HCT116 (cell line): Measurements from ENCODE around the gene FMN1. TPM values are rescaled to one million over a fixed set of nuclear protein-coding genes. Genes with fewer than 3 reads are reported as not detected.

Experiments
- ATAC-seq: fragments of 200-7000 bp; cut with Tn5 transposase; 2 replicates; pipeline ENCODE4 v1.9.1; 2020; ENCODE audit warnings: mild to moderate bottlenecking, moderate library complexity
- BruUV-seq: library from RNA; stranded (reverse); fragments of 400-500 nt; replicated peaks from 2 replicates; lab custom pipeline; 2021; lab: Mats Ljungman, UMichigan
- CTCF ChIA-PET: fragments of 300-600 bp; sonication (Branson Sonifier 250); formaldehyde crosslinking; loops from one replicate; lab custom pipeline; 2021; ENCODE audit warnings: antibody characterized with exemption; lab: Charles Lee
- POLR2A ChIA-PET: fragments of 300-600, 350-600 bp; sonication (Branson Sonifier 250); formaldehyde crosslinking; loops from one replicate; lab custom pipeline; 2021; ENCODE audit warnings: antibody characterized with exemption; lab: Charles Lee
- RAD21 ChIA-PET, 2 experiments: fragments of 300-600 bp; sonication (Branson Sonifier 250); formaldehyde crosslinking; loops; one replicate each; lab custom pipeline; 2023; ENCODE audit warnings: low total read pairs in 2 of 2; ENCODE audit not compliant: uncharacterized antibody in 2 of 2, unreplicated experiment in 2 of 2, low non-redundant PET in 1 of 2; lab: Charles Lee
- DNase-seq: peaks from one replicate; pipeline ENCODE4 v3.0.0-alpha.2; 2010; ENCODE audit warnings: low read depth, low spot score
- H2AFZ ChIP-seq: fragments of 200-600 bp; shearing (Covaris generic), sonication (generic); 2 replicates; pipeline ENCODE4 v1.6.1; 2017; ENCODE audit warnings: low read depth, mixed run types, mixed read lengths, antibody characterized with exemption, low read length; ENCODE audit not compliant: poor library complexity, severe bottlenecking
- H3K27ac ChIP-seq: 2 replicates; pipeline ENCODE4 v1.5.1; 2012; ENCODE audit warnings: low read depth, low read length
- H3K27me3 ChIP-seq: fragments of 200-600 bp; sonication (generic); 2 replicates; pipeline ENCODE4 v1.6.1; 2016; ENCODE audit warnings: mixed run types, low read length, mixed read lengths; ENCODE audit not compliant: insufficient read depth
- H3K36me3 ChIP-seq, 2 experiments: fragments of 200-500 bp in 1 of 2; fragments of 200-600 bp in 1 of 2; sonication (Bioruptor generic) in 1 of 2; sonication (generic) in 1 of 2; 2 replicates each; pipeline versions ENCODE4 v1.5.1 to v1.6.1; 2014 to 2016; ENCODE audit warnings: low read length in 2 of 2, inconsistent platforms in 1 of 2, mixed read lengths in 1 of 2, mixed run types in 1 of 2; ENCODE audit not compliant: insufficient read depth in 2 of 2, control insufficient read depth in 1 of 2
- H3K4me1 ChIP-seq, 2 experiments: fragments of 200-600 bp in 1 of 2; sonication (generic) in 1 of 2; 2 replicates each; pipeline versions ENCODE4 v1.5.1 to v1.6.1; 2012 to 2017; ENCODE audit warnings: low read length in 2 of 2, inconsistent platforms in 1 of 2, mild to moderate bottlenecking in 1 of 2, mixed read lengths in 1 of 2, mixed run types in 1 of 2, moderate library complexity in 1 of 2; ENCODE audit not compliant: insufficient read depth in 2 of 2, control insufficient read depth in 1 of 2
- H3K4me2 ChIP-seq: fragments of 200-600 bp; sonication (generic); 2 replicates; pipeline ENCODE4 v1.6.1; 2017; ENCODE audit warnings: mixed run types, low read length, mixed read lengths
- H3K4me3 ChIP-seq, 2 experiments: fragments of 200-600 bp in 1 of 2; sonication (generic) in 1 of 2; replicated peaks in 1 of 2; 2 replicates each; pipeline ENCODE4 v1.5.1; 2011 to 2016; ENCODE audit warnings: low read length in 2 of 2, control low read depth in 1 of 2, low read depth in 1 of 2, mild to moderate bottlenecking in 1 of 2, mixed read lengths in 1 of 2, mixed run types in 1 of 2
- H3K79me2 ChIP-seq: fragments of 200-600 bp; sonication (generic); 2 replicates; pipeline ENCODE4 v1.6.1; 2017; ENCODE audit warnings: mild to moderate bottlenecking, mixed run types, low read length, moderate library complexity, mixed read lengths; ENCODE audit not compliant: insufficient read depth
- H3K9ac ChIP-seq: fragments of 200-600 bp; sonication (generic); 2 replicates; pipeline ENCODE4 v1.6.1; 2016; ENCODE audit warnings: low read length, mixed read lengths
- H3K9me2 ChIP-seq: fragments of 200-600 bp; sonication (generic), shearing (Covaris generic); 2 replicates; pipeline ENCODE4 v1.6.1; 2017; ENCODE audit warnings: mixed run types, mild to moderate bottlenecking, moderate library complexity; ENCODE audit not compliant: insufficient read depth
- H3K9me3 ChIP-seq, 2 experiments: fragments of 200-500 bp in 1 of 2; fragments of 200-600 bp in 1 of 2; sonication (Bioruptor generic) in 1 of 2; sonication (generic) in 1 of 2; 2 replicates each; pipeline ENCODE4 v1.6.1; 2014 to 2017; ENCODE audit warnings: low read length in 2 of 2, mixed read lengths in 2 of 2, inconsistent platforms in 1 of 2, low read depth in 1 of 2, mild to moderate bottlenecking in 1 of 2, mixed run types in 1 of 2, moderate library complexity in 1 of 2; ENCODE audit not compliant: control insufficient read depth in 1 of 2, insufficient read depth in 1 of 2
- H4K20me1 ChIP-seq: fragments of 200-600 bp; sonication (generic), shearing (Covaris generic); 2 replicates; pipeline ENCODE4 v1.6.1; 2017; ENCODE audit warnings: mixed run types, mild to moderate bottlenecking, moderate library complexity; ENCODE audit not compliant: insufficient read depth
- ATF3 ChIP-seq: IDR thresholded peaks from 2 replicates; pipeline ENCODE4 v1.6.1; 2012
- CEBPB ChIP-seq: IDR thresholded peaks from 2 replicates; pipeline ENCODE4 v1.6.1; 2012; ENCODE audit warnings: low read depth
- EGR1 ChIP-seq: IDR thresholded peaks from 2 replicates; pipeline ENCODE4 v1.6.1; 2012; ENCODE audit warnings: low read depth
- ELF1 ChIP-seq: IDR thresholded peaks from 2 replicates; pipeline ENCODE4 v1.6.1; 2012; ENCODE audit warnings: low read depth, borderline replicate concordance
- EZH2 ChIP-seq: fragments of 200-600 bp; sonication (generic); IDR thresholded peaks from 2 replicates; pipeline ENCODE4 v1.6.1; 2017; ENCODE audit warnings: antibody characterized with exemption, mixed run types
- EZH2phosphoT487 ChIP-seq: fragments of 200-600 bp; IDR thresholded peaks from 2 replicates; pipeline ENCODE4 v1.6.1; 2018; ENCODE audit warnings: antibody characterized with exemption, borderline replicate concordance
- FOSL1 ChIP-seq: IDR thresholded peaks from 2 replicates; pipeline ENCODE4 v1.6.1; 2012; ENCODE audit warnings: low read depth
- JUND ChIP-seq: IDR thresholded peaks from 2 replicates; pipeline ENCODE4 v1.6.1; 2012
- MAX ChIP-seq: IDR thresholded peaks from 2 replicates; pipeline ENCODE4 v1.6.1; 2012
- POLR2A ChIP-seq: IDR thresholded peaks from 2 replicates; pipeline ENCODE4 v1.7.0; 2011; ENCODE audit warnings: borderline replicate concordance; ENCODE audit not compliant: insufficient read depth, insufficient read length; ENCODE audit errors: extremely low read depth
- POLR2AphosphoS5 ChIP-seq: IDR thresholded peaks from 2 replicates; pipeline ENCODE4 v1.6.1; 2011; ENCODE audit warnings: mild to moderate bottlenecking, low read depth, low read length, moderate library complexity
- RAD21 ChIP-seq: IDR thresholded peaks from 2 replicates; pipeline ENCODE4 v1.6.1; 2012; ENCODE audit warnings: low read depth, mild to moderate bottlenecking
- REST ChIP-seq: IDR thresholded peaks from 2 replicates; pipeline ENCODE4 v1.6.1; 2012; ENCODE audit warnings: low read depth
- SIN3A ChIP-seq: IDR thresholded peaks from 2 replicates; pipeline ENCODE4 v1.6.1; 2012; ENCODE audit warnings: low read depth
- SRF ChIP-seq: IDR thresholded peaks from 2 replicates; pipeline ENCODE4 v1.6.1; 2012; ENCODE audit warnings: low read depth
- TCF7L2 ChIP-seq: IDR thresholded peaks from 2 replicates; pipeline ENCODE4 v1.7.0; 2011; ENCODE audit warnings: borderline replicate concordance, inconsistent platforms; ENCODE audit not compliant: insufficient read depth, insufficient read length; ENCODE audit errors: extremely low read depth
- ZFX ChIP-seq: fragments of 450-650 bp; IDR thresholded peaks from 2 replicates; pipeline ENCODE4 v1.6.1; 2017
- ZNF274 ChIP-seq: fragments of 200-500 bp; sonication (Bioruptor generic); IDR thresholded peaks from 2 replicates; pipeline ENCODE4 v1.6.1; 2014; ENCODE audit warnings: mild to moderate bottlenecking, low read depth, low read length, inconsistent platforms
- intact Hi-C: fragments of 100-400 bp; cut with micrococcal nuclease; formaldehyde crosslinking; loops from 2 replicates; pipeline ENCODE4 v1.10.0; 2022
- total RNA-seq: library from RNA; stranded (reverse); gene quantifications from one replicate; pipeline ENCODE4 v1.2.1, GENCODE V29; 2021; ENCODE audit not compliant: unreplicated experiment
- TF ChIP-seq, protein P1 (sequence below), 3 experiments: fragments of 200-600 bp in 1 of 3; sonication (generic) in 1 of 3; IDR thresholded peaks in 2 of 3; conservative IDR thresholded peaks in 1 of 3; 2 replicates each; pipeline ENCODE4 v1.5.1; 2012 to 2017; ENCODE audit warnings: low read depth in 2 of 3, low read length in 2 of 3, antibody characterized with exemption in 1 of 3, borderline replicate concordance in 1 of 3, control low read depth in 1 of 3, mild to moderate bottlenecking in 1 of 3, mixed read lengths in 1 of 3, mixed run types in 1 of 3, moderate library complexity in 1 of 3; ENCODE audit not compliant: insufficient read depth in 1 of 3

The FMN1 gene
- total RNA-seq, 1 experiment from 2014 or later = 0.39 TPM

DNA sequence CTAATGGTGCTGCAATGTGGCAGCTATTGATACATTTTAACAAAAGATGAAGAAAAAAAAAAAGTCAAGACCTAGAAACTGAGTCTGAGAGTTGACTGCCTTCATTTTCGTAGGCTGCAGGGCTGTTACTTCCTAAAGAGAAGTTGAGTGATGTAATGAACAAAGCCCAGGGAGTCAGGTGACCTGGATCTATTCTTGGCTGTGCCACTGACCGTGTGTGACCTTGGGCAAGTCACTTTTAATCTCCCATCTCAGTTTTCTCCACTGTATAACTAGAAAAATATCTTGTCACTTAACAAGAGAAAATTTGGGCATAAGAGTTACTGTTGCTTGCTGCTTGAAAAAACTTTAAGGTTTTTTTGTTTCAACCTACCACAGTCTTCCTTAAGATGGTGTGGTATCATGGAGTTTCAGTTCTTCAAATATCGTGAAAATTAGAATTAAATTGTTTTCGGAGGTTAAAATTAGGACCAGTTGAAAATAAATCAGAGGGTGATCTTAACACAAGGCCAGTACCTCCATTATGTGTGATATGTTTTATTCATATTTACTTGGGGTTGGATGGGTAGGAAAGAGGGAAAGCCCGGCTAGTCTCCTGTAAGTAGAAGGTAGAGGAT is 5.8 kb downstream of the FMN1 start:
- no peak overlapping the region for H3K9ac ChIP-seq
- CTCF ChIA-PET = no interaction called here
- H3K9me2 ChIP-seq = no peaks in the 10 kb centered on the region
- no peak for TF ChIP-seq POLR2AphosphoS5
- TF ChIP-seq ELF1 = no peak
- TF ChIP-seq SRF = no peak
- no peak for TF ChIP-seq ATF3
- no peak for TF ChIP-seq POLR2A
- no peak for TF ChIP-seq TCF7L2
- TF ChIP-seq SIN3A = no peak
- no peak for TF ChIP-seq CEBPB
- TF ChIP-seq, protein P1, sequence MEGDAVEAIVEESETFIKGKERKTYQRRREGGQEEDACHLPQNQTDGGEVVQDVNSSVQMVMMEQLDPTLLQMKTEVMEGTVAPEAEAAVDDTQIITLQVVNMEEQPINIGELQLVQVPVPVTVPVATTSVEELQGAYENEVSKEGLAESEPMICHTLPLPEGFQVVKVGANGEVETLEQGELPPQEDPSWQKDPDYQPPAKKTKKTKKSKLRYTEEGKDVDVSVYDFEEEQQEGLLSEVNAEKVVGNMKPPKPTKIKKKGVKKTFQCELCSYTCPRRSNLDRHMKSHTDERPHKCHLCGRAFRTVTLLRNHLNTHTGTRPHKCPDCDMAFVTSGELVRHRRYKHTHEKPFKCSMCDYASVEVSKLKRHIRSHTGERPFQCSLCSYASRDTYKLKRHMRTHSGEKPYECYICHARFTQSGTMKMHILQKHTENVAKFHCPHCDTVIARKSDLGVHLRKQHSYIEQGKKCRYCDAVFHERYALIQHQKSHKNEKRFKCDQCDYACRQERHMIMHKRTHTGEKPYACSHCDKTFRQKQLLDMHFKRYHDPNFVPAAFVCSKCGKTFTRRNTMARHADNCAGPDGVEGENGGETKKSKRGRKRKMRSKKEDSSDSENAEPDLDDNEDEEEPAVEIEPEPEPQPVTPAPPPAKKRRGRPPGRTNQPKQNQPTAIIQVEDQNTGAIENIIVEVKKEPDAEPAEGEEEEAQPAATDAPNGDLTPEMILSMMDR (IDR thresholded peaks at IDR 0.05 in 2 of 3, conservative IDR thresholded peaks at IDR 0.05 in 1 of 3; ENCODE audit: borderline replicate concordance in 1 of 3, insufficient read depth in 1 of 3, low read depth in 2 of 3, low read length in 2 of 3) = no peak
- TF ChIP-seq ZFX = no peak
- no peak for TF ChIP-seq JUND
- TF ChIP-seq RAD21 = no peak
- TF ChIP-seq ZNF274 = no peak
- TF ChIP-seq EZH2 = no peak
- TF ChIP-seq EGR1 = no peak
- no peak for TF ChIP-seq MAX
- no peak for TF ChIP-seq FOSL1
- TF ChIP-seq REST = no peak
- TF ChIP-seq EZH2phosphoT487 = no peak
- H3K79me2 ChIP-seq = no peaks in the 10 kb centered on the region
- H3K4me1 ChIP-seq = no peaks in the 10 kb centered on the region
- H3K4me3 ChIP-seq = no peak overlapping the region
- no peaks in the 10 kb centered on the region for H4K20me1 ChIP-seq
- H2AFZ ChIP-seq = no peak overlapping the region
- no peaks in the 10 kb centered on the region for H3K36me3 ChIP-seq
- no TSS peak for BruUV-seq
- H3K4me2 ChIP-seq = no peak overlapping the region
- POLR2A ChIA-PET = no interaction called here
- no peaks in the 10 kb centered on the region for H3K27me3 ChIP-seq
- ATAC-seq = no peak
- RAD21 ChIA-PET = no interaction called here
- intact Hi-C loops = no loop called here
- H3K27ac ChIP-seq = no peak overlapping the region
- no peaks in the 10 kb centered on the region for H3K9me3 ChIP-seq
- DNase-seq = no peak
